OCI-LY1 (cell line): ENCODE results near the gene NEK2.

Source experiments
- EZH2 ChIP-seq: fragments of 200-600 bp; sonication (generic), shearing (Covaris generic); IDR thresholded peaks from 2 replicates; pipeline ENCODE4 v1.8.0; 2017; ENCODE audit warnings: borderline replicate concordance, mixed run types, mild to moderate bottlenecking, antibody characterized with exemption, low read length, moderate library complexity, mixed read lengths
- TF ChIP-seq, protein P1 (sequence below): fragments of 200-600 bp; sonication (generic), shearing (Covaris generic); IDR thresholded peaks from 2 replicates; pipeline ENCODE4 v1.5.1; 2017; ENCODE audit warnings: mild to moderate bottlenecking, antibody characterized with exemption, low read length, moderate library complexity, mixed read lengths

GRCh38 chr1:211620097-211620496 is 55.3 kb downstream of the NEK2 start:
- TF ChIP-seq, protein P1, sequence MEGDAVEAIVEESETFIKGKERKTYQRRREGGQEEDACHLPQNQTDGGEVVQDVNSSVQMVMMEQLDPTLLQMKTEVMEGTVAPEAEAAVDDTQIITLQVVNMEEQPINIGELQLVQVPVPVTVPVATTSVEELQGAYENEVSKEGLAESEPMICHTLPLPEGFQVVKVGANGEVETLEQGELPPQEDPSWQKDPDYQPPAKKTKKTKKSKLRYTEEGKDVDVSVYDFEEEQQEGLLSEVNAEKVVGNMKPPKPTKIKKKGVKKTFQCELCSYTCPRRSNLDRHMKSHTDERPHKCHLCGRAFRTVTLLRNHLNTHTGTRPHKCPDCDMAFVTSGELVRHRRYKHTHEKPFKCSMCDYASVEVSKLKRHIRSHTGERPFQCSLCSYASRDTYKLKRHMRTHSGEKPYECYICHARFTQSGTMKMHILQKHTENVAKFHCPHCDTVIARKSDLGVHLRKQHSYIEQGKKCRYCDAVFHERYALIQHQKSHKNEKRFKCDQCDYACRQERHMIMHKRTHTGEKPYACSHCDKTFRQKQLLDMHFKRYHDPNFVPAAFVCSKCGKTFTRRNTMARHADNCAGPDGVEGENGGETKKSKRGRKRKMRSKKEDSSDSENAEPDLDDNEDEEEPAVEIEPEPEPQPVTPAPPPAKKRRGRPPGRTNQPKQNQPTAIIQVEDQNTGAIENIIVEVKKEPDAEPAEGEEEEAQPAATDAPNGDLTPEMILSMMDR: no peak
- no peak for TF ChIP-seq EZH2
